Measurements from ENCODE around the gene CEP120. TPM values are rescaled to one million over a fixed set of nuclear protein-coding genes. Genes with fewer than 3 reads are reported as not detected.
"Not testable (repeated sequence)": the region's sequence is repeated elsewhere in the genome, so short reads cannot be mapped to it uniquely, and the experiment has no call there.

Gene CEP120
- total RNA-seq, 1 donor from 2014 or later: 29.8 TPM

- Mint-ChIP-seq H3K9me3 (no peaks in the 10 kb centered on the region), H3K27ac (no peak overlapping the region), H3K4me1 (ENCODE audit: low read depth) (peaks cover 22% of the 10 kb centered on the region), H3K4me3 (no peak overlapping the region), H3K27me3 (ENCODE audit: insufficient read depth) (no peaks in the 10 kb centered on the region), H3K36me3 (ENCODE audit: low read depth) (no peaks in the 10 kb centered on the region)
- intact Hi-C loops (cut with micrococcal nuclease): no loop called here
- no peak for DNase-seq (ENCODE audit: low spot score)
Observed at GRCh38 chr5:123433596-123433995, 10.4 kb upstream of the CEP120 start.

GRCh38 chr5:123430441-123430840, 7.2 kb upstream of the CEP120 start:
- not testable (repeated sequence) for H3K4me3 Mint-ChIP-seq; H3K27ac Mint-ChIP-seq; H3K36me3 Mint-ChIP-seq (ENCODE audit: low read depth); H3K27me3 Mint-ChIP-seq (ENCODE audit: insufficient read depth); DNase-seq (ENCODE audit: low spot score); H3K9me3 Mint-ChIP-seq
- peaks cover 20% of the 10 kb centered on the region for H3K4me1 Mint-ChIP-seq (ENCODE audit: low read depth)
- intact Hi-C loops (cut with micrococcal nuclease): loop anchor here (1.0 kb wide), 1 partner anchor 8 kb away; no protein-coding TSS in a partner anchor

DNA sequence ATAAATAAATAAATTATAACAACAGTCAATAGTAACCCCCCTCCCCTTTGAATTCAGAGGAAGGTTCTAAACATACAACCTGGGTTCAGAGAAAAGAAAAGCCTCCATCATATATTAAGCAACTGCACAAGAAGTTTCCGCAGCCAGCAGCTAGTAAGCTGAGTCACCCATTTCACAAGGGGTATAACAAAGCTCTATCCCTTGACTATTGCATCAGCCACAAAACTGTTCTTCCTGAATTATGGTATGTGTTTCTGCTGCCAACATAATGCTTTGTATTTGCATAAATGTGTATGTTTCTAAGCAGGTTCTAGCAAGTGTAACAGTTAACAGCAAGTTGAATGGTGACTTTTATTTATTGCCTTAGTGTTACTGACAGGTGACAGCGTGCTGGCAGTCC, 6.8 kb upstream of the CEP120 start:
- Mint-ChIP-seq H3K27ac (no peak overlapping the region), H3K4me3 (no peak overlapping the region), H3K27me3 (ENCODE audit: insufficient read depth) (no peaks in the 10 kb centered on the region), H3K4me1 (ENCODE audit: low read depth) (peaks cover 22% of the 10 kb centered on the region), H3K36me3 (ENCODE audit: low read depth) (no peaks in the 10 kb centered on the region), H3K9me3 (no peaks in the 10 kb centered on the region)
- intact Hi-C loops (cut with micrococcal nuclease): loop anchor here (1.0 to 10.0 kb wide), 2 partner anchors 8 to 655 kb away; partner anchors contain the start of gene SNX2
- DNase-seq (ENCODE audit: low spot score): no peak

- DNase-seq (ENCODE audit: low spot score): no peak
Observed at GRCh38 chr5:123429221-123429954, 6.2 kb upstream of the CEP120 start.

DNA sequence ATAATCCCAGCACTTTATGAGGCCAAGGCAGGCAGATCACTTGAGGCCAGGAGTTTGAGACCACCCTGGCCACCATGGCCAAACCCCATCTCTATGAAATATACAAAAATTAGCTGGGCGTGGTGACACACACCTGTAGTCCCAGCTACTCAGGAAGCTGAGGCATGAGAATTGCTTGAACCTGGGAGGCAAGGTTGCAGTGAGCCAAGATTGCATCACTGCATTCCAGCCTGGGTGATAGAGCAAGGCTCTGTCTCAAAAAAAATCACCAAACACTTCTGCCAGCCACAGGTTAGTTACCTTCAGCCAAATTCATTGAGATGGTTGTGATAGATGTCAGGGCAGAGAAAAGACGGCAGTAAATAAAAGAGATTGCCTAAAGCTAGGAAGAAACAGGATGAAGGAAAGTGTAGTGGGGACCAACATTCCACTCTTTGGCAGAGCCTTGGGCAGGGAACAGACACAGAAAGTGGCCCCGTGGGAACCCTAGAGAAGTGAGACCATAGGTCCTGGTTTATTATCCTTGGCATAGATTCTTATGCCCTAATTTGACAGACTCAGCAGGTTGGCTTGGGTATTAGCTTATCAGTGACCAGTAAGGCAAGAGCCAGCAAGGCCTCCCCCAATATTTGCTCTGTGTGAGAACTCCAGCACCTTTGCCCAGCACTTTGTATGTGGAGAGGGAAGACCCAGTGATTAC, 5.5 kb upstream of the CEP120 start:
- no peak overlapping the region for H3K4me3 Mint-ChIP-seq
- H3K36me3 Mint-ChIP-seq (ENCODE audit: low read depth): no peaks in the 10 kb centered on the region
- intact Hi-C loops (cut with micrococcal nuclease): loop anchor here (10.0 kb wide), 1 partner anchor 654 kb away; the partner anchor contains the start of gene SNX2
- DNase-seq (ENCODE audit: low spot score): no peak
- peaks cover 33% of the 10 kb centered on the region for H3K4me1 Mint-ChIP-seq (ENCODE audit: low read depth)
- no peak overlapping the region for H3K27ac Mint-ChIP-seq
- no peaks in the 10 kb centered on the region for H3K27me3 Mint-ChIP-seq (ENCODE audit: insufficient read depth)
- H3K9me3 Mint-ChIP-seq: no peaks in the 10 kb centered on the region

More at GRCh38 chr5:123429221-123429954, 6.2 kb upstream of the CEP120 start:
- Mint-ChIP-seq H3K27ac (no peak overlapping the region), H3K36me3 (ENCODE audit: low read depth) (no peaks in the 10 kb centered on the region), H3K27me3 (ENCODE audit: insufficient read depth) (no peaks in the 10 kb centered on the region), H3K4me3 (no peak overlapping the region), H3K9me3 (no peaks in the 10 kb centered on the region), H3K4me1 (ENCODE audit: low read depth) (peaks cover 25% of the 10 kb centered on the region)
- intact Hi-C loops (cut with micrococcal nuclease): loop anchor here (10.0 kb wide), 1 partner anchor 655 kb away; the partner anchor contains the start of gene SNX2

DNA sequence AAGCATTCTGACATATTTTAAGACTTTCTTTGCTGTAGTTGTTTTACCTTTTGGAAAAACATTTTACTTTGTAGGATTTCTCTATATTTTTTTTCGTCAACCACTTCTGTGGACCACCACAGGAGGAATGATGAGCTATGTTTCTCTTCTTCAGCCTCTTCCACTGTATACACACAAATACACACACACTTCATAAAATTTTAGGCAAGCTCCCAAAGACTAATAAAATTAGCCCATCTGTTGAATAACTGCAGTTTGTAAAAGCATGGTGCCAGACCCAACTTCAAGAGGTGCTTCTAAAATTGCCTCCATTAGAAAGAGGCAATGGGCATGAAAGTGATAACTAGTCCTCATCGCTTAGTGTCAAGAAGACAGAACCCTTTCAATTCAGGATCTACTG, 4.1 kb upstream of the CEP120 start:
- no peaks in the 10 kb centered on the region for H3K36me3 Mint-ChIP-seq (ENCODE audit: low read depth)
- no peak overlapping the region for H3K4me3 Mint-ChIP-seq
- no peak overlapping the region for H3K27ac Mint-ChIP-seq
- no peaks in the 10 kb centered on the region for H3K9me3 Mint-ChIP-seq
- H3K27me3 Mint-ChIP-seq (ENCODE audit: insufficient read depth): no peaks in the 10 kb centered on the region
- DNase-seq (ENCODE audit: low spot score): no peak
- peaks cover 33% of the 10 kb centered on the region for H3K4me1 Mint-ChIP-seq (ENCODE audit: low read depth)
- intact Hi-C loops (cut with micrococcal nuclease): loop anchor here (10.0 kb wide), 1 partner anchor 652 kb away; the partner anchor contains the start of gene SNX2

DNA sequence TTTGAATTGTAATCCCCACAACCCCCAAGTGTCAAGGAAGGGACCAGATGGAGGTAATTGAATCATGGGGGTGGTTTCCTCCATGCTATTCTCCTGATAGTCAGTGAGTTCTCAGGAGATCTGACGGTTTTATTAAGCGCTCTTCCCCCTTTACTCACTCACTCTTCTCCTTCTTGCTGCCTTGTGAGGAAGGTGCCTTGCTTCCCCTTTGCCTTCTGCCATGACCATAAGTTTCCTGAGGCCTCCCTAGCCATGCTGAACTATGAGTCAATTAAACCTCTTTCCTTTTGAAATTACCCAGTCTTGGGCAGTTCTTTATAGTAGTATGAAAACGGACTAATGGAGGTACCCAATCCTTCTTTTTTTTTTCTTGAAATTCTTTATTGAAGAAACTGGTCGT, 2.2 kb upstream of the CEP120 start:
- H3K27ac Mint-ChIP-seq: peak overlapping the region; percentile 36
- DNase-seq (ENCODE audit: low spot score): no peak
- H3K9me3 Mint-ChIP-seq: no peaks in the 10 kb centered on the region
- no peaks in the 10 kb centered on the region for H3K27me3 Mint-ChIP-seq (ENCODE audit: insufficient read depth)
- H3K4me3 Mint-ChIP-seq: peak overlapping the region; percentile 63
- intact Hi-C loops (cut with micrococcal nuclease): loop anchor here (10.0 kb wide), 1 partner anchor 651 kb away; the partner anchor contains the start of gene SNX2
- H3K36me3 Mint-ChIP-seq (ENCODE audit: low read depth): peaks cover under 1% of the 10 kb centered on the region
- H3K4me1 Mint-ChIP-seq (ENCODE audit: low read depth): peaks cover 33% of the 10 kb centered on the region

DNA sequence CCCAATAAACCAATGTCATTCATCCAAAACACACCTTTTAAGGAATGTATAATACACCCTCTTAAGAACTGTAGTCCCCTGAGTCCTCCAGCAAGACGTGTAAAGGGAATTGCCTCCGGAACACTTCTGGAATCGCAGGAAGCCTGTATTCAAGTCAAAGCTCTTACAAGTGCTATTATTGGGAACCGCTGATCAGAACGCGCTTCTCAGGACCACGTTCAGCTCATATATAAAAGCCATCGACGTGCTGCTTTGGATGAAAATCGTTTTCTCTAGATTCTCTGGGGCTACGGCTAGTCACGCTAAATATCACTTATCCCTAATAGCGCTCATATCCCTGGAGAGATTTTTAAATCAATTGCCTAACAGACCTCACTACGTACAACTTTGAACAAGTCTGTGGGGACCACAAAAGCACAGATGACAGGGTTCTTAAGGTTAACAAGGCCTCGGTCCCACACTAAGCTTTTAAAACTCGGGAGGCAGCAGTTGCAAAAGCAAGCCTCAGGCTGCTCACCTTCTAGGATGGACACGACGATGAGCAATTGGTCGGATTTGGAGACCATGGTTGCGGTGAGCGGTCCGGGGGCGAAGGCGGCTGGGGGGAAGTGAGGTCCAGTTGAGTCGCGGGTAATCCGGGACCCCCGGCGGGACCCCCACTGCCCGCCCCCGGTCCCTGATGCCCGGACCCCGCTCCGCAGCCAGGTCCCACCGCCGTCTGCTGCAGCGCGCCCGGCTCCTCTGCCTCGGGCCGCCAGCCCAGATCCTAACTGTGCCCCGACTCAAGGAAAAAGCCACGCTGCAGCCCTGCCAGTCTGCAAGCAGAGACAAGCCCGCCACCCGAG, 548 bp downstream of the CEP120 start:
- H3K36me3 Mint-ChIP-seq (ENCODE audit: low read depth): peaks cover 13% of the 10 kb centered on the region
- no peak for DNase-seq (ENCODE audit: low spot score)
- intact Hi-C loops (cut with micrococcal nuclease): loop anchor here (1.0 to 10.0 kb wide), 8 partner anchors 17 to 648 kb away; partner anchors contain the start of genes CSNK1G3 and SNX2
- no peaks in the 10 kb centered on the region for H3K9me3 Mint-ChIP-seq
- no peaks in the 10 kb centered on the region for H3K27me3 Mint-ChIP-seq (ENCODE audit: insufficient read depth)
- H3K4me1 Mint-ChIP-seq (ENCODE audit: low read depth): peaks cover 20% of the 10 kb centered on the region
- H3K4me3 Mint-ChIP-seq: no peak overlapping the region
- no peak overlapping the region for H3K27ac Mint-ChIP-seq

GRCh38 chr5:123421773-123422172, 1.4 kb downstream of the CEP120 start:
- intact Hi-C loops (cut with micrococcal nuclease): loop anchor here (5.0 to 10.0 kb wide), 2 partner anchors 171 to 647 kb away; partner anchors contain the start of gene SNX2
- no peak for DNase-seq (ENCODE audit: low spot score)
- H3K27ac Mint-ChIP-seq: no peak overlapping the region

DNA sequence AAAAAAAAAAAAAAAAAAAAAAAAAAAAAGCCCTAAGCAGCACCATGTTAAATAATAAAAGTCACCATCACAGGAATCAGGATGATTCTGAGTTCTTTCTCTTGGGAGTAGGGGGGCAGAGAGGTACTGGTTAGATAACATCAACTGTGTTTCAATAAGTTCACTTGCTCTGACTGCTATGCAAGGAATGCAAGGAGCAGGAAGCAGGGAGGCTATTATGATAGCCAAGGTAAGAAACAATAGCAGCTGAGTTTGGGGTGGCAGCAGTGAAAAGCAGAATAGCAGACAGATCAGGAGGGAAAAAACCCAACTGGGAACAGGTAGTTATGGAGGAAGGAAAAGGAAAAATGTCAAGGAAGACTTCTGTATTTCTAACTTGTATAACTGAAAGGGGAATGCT, 8.2 kb downstream of the CEP120 start:
- Mint-ChIP-seq H3K4me3 (no peak overlapping the region), H3K27me3 (ENCODE audit: insufficient read depth) (no peaks in the 10 kb centered on the region), H3K27ac (peak overlapping the region; percentile 61), H3K9me3 (no peaks in the 10 kb centered on the region), H3K4me1 (ENCODE audit: low read depth) (peaks cover 8% of the 10 kb centered on the region), H3K36me3 (ENCODE audit: low read depth) (peaks cover 46% of the 10 kb centered on the region)
- intact Hi-C loops (cut with micrococcal nuclease): no loop called here
- no peak for DNase-seq (ENCODE audit: low spot score)

More at GRCh38 chr5:123421773-123422172, 1.4 kb downstream of the CEP120 start:
- H3K9me3 Mint-ChIP-seq: no peaks in the 10 kb centered on the region
- no peaks in the 10 kb centered on the region for H3K27me3 Mint-ChIP-seq (ENCODE audit: insufficient read depth)
- peaks cover 20% of the 10 kb centered on the region for H3K4me1 Mint-ChIP-seq (ENCODE audit: low read depth)
- H3K4me3 Mint-ChIP-seq: no peak overlapping the region
- H3K36me3 Mint-ChIP-seq (ENCODE audit: low read depth): peaks cover 16% of the 10 kb centered on the region

DNA sequence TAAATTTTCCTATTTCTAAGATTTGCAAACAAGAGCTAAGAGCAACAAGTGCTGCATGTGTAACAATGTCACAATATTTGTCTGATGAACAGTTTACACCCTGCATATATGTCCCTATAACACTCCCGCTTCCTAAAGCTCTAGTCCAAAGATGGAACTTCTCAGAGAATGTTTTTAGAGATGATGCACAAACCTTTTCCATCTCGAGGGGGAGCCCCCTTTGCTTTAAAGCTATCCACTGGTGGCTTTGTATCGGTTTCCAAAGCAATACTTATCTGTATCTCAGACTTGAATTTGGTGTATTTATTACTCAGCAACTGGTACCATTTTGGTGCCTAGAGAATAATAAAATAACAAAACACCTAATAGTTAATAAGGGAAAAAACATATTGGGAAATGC, 11.0 kb downstream of the CEP120 start:
- H3K36me3 Mint-ChIP-seq (ENCODE audit: low read depth): peaks cover 44% of the 10 kb centered on the region
- no peaks in the 10 kb centered on the region for H3K9me3 Mint-ChIP-seq
- no peaks in the 10 kb centered on the region for H3K27me3 Mint-ChIP-seq (ENCODE audit: insufficient read depth)
- peaks cover 4% of the 10 kb centered on the region for H3K4me1 Mint-ChIP-seq (ENCODE audit: low read depth)
- no peak overlapping the region for H3K4me3 Mint-ChIP-seq
- intact Hi-C loops (cut with micrococcal nuclease): no loop called here
- no peak overlapping the region for H3K27ac Mint-ChIP-seq
- DNase-seq (ENCODE audit: low spot score): no peak

DNA sequence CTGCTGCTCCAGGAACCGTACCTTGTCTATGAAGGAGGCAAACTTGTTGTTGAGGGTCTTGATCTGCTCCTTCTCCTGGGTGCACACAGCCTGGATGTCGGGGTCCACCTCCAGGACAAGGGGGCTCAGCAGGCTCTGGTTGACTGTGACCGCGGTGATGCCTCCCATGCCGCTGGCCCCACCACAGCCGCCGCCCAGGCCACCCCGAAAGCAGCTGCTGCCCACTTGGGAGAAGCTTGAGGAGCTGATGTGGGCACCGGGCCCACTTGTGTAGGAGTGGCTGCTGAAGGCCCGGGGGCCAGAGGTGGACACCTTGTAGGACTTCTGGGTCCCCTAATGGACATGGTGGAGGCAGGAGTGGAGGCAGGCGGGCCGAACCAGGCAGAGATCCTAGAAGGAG, 21.2 kb downstream of the CEP120 start:
- H3K9me3 Mint-ChIP-seq; H3K4me3 Mint-ChIP-seq; H3K27me3 Mint-ChIP-seq (ENCODE audit: insufficient read depth); H3K27ac Mint-ChIP-seq; DNase-seq (ENCODE audit: low spot score): not testable (repeated sequence)
- Mint-ChIP-seq H3K36me3 (ENCODE audit: low read depth) (peaks cover 48% of the 10 kb centered on the region), H3K4me1 (ENCODE audit: low read depth) (peaks cover 11% of the 10 kb centered on the region)
- intact Hi-C loops (cut with micrococcal nuclease): loop anchor here (2.0 kb wide), 1 partner anchor 301 kb away; no protein-coding TSS in a partner anchor
